Suprapubic skin (tissue), 3 donors: ENCODE data around the gene CAMSAP1.

Source experiments
- CTCF ChIP-seq, 2 donors: fragments of 200-600 bp in 1 of 2; fragments of 450-650 bp in 1 of 2; sonication (generic) in 1 of 2; IDR thresholded peaks; one replicate each; pipeline ENCODE4 v1.5.1; 2016 to 2019; ENCODE audit warnings: antibody characterized with exemption in 2 of 2, mild to moderate bottlenecking in 1 of 2, moderate library complexity in 1 of 2
- POLR2A ChIP-seq, 2 donors: fragments of 450-650 bp; IDR thresholded peaks; one replicate each; pipeline ENCODE4 v1.6.1; 2017; ENCODE audit warnings: antibody characterized with exemption in 2 of 2, mild to moderate bottlenecking in 2 of 2, moderate library complexity in 2 of 2

GRCh38 chr9:135874859-135875258 lies 32.5 kb downstream of the CAMSAP1 start:
- TF ChIP-seq CTCF (IDR thresholded peaks at IDR 0.05), result no peak
- no peak for TF ChIP-seq POLR2A (IDR thresholded peaks at IDR 0.05)
